Measurements from ENCODE around the gene CNN3.

Gene CNN3

DNA sequence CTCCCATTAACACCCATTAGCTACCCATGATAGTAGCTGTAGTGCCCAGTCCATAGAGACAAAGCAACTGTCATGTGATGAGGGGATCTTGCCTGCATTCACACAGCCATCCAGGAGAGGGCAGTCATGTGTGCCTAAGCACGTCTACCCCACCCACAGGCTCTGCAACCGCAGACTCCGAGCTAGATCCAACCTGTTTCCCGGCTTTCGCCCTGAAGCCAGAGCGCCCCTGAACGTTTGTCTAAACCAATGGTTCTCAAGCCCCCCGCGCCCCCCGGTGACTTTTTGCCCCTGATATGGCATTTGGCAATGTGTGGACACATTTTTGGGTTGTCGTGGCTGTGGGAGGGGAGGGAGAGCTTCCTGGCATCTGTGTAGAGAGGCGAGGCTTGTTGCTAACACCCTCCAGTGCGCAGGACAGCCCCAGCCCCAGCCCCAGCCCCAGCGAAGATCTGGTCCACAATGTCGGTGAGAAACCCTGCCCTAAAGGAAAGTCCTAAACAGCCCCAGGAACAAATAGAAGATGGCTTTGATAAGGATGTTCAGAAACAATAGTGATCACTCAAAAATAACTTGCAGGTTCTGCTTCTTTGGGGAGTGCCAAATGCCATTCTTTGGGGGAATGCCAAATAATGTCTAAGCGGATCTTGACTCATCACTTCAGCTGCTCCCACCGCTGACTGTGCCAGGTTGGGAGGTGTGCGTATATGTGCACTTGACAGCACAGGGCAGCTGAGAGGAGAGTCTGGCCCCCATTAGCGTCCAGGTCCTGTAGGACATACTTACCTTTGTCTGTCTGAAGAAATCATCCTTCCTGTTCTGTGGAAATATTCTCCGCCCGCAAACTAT lies 72.2 kb downstream of the CNN3 start:
- peak; percentile 94 for DNase-seq

DNA sequence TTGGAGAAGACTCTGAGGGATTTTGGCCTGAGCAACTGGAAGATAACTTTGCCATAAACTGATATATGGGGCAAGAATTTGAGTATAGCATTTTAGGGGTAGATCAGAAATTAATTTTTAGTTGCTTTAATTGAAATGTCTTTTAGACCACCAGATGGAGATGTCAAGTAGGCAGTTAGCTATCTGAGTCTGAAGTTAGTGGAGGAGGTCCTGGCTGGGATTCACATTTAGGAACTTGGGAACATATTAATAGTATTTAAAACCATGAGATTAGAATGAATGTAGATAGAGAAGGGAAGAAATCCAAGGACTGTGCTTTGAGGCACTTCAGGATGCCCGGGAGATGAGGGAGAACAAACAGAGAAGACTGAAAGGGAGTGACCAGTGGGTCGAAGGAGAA lies 74.1 kb downstream of the CNN3 start:
- DNase-seq = no peak

DNA sequence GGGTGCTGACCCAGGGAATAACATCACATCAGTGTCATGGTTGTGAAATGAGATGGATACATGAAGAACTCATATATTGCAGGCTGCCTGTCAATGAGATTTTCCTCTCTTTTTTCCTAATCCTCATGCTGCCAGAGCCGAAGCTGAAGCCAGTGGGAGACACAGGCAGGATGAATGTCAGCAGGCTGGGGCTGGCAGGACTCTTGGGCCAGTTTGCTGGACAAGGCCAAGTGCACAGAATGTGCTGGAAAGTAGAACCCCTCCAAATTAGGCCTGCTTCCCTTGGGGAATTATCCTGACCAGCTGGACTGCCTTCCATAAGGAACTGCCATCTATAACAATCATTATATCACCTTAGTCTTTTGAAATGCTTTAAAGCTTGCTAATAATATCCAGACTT lies 75.3 kb downstream of the CNN3 start:
- no peak for DNase-seq

All from NCI-H82 (cell line).